ENCODE data around the gene ABCA2.

GRCh38 chr9:137056739-137057415, 28.8 kb upstream of the ABCA2 start:
- no peak for TF ChIP-seq CTCF (IDR thresholded peaks at IDR 0.05)
- TF ChIP-seq EP300 (IDR thresholded peaks at IDR 0.05), result no peak
